ENCODE results near the gene WFS1. TPM values are rescaled to one million over a fixed set of nuclear protein-coding genes. Genes with fewer than 3 reads are reported as not detected.

Gene WFS1
- total and polyA plus RNA-seq, 2 of the 13 experiments (the other 11 are each of a cell fraction or from before 2014, with no cell fraction given): 39.1 to 42.2 TPM

- TF ChIP-seq ZNF513 (CRISPR knock-in tag; conservative IDR thresholded peaks at IDR 0.05): no peak
Observed at GRCh38 chr4:6319530-6320150, 50.0 kb downstream of the WFS1 start (continued).

- POLR2A ChIA-PET: interaction anchor here (1.0 to 2.1 kb wide), 4 partner anchors 11 to 51 kb away, joined by 3 to 16 read pairs (median 4); partner anchors contain the start of gene WFS1
- TF ChIP-seq ZNF709 (CRISPR knock-in tag; IDR thresholded peaks at IDR 0.05) (no peak), RELA (CRISPR knock-in tag; IDR thresholded peaks at IDR 0.05) (no peak), SP2 (CRISPR knock-in tag; IDR thresholded peaks at IDR 0.05) (no peak), HHEX (CRISPR knock-in tag; IDR thresholded peaks at IDR 0.05) (no peak), NPAS2 (CRISPR knock-in tag; IDR thresholded peaks at IDR 0.05; ENCODE audit: borderline replicate concordance) (no peak), RFX5 (IDR thresholded peaks at IDR 0.05; ENCODE audit: low read depth, low read length) (no peak), CEBPZ (IDR thresholded peaks at IDR 0.05; ENCODE audit: low read length) (no peak), ZNF766 (CRISPR knock-in tag; IDR thresholded peaks at IDR 0.05; ENCODE audit: borderline replicate concordance) (no peak), DMAP1 (CRISPR knock-in tag; IDR thresholded peaks at IDR 0.05) (no peak), RXRB (CRISPR knock-in tag; IDR thresholded peaks at IDR 0.05; ENCODE audit: borderline replicate concordance) (no peak), STAT6 (CRISPR knock-in tag; IDR thresholded peaks at IDR 0.05; ENCODE audit: borderline replicate concordance) (no peak), ZNF724P (CRISPR knock-in tag; IDR thresholded peaks at IDR 0.05; ENCODE audit: borderline replicate concordance) (no peak)
- 88% methylated on average over 6 of the region's 6 CpGs for WGBS (ENCODE audit: low lambda C conversion rate)
- H3K27me3 ChIP-seq (ENCODE audit: control insufficient read depth in 1 of 2, insufficient read depth in 2 of 2, low read length in 2 of 2): no peaks in the 10 kb centered on the region
- intact Hi-C loops (cut with micrococcal nuclease; ENCODE audit: unreplicated experiment): no loop called here
- CTCF ChIA-PET (ENCODE audit: low intra/inter-chr PET ratio, low total read pairs): no interaction called here
- peak overlapping the region in 2 of 3 experiments; percentile 37 to 70; a peak in 2 of 6 replicates for H3K4me3 ChIP-seq (replicated peaks in 1 of 3; ENCODE audit: insufficient read depth in 1 of 3, low read depth in 2 of 3, low read length in 3 of 3)
- peaks cover 83% of the 10 kb centered on the region for H3K4me1 ChIP-seq (ENCODE audit: insufficient read depth, low read length)
- in situ Hi-C loops (cut with HindIII; ENCODE audit: extremely low pct_ligation_motif_present, low pct_unique_long_range_greater_than_20kb): no loop called here
- FAIRE-seq (no peak), ATAC-seq (no peak), DNase-seq (ENCODE audit: low spot score) (no peak)
- peak overlapping the region; percentile 82 for H3K4me2 ChIP-seq (ENCODE audit: low read depth, low read length)
- H3K9ac ChIP-seq (ENCODE audit: insufficient read depth, low read depth, low read length): peak overlapping the region; percentile 41; the same call in 1 of the 2 replicates
- H3K36me3 ChIP-seq (replicated peaks in 1 of 2; ENCODE audit: control insufficient read depth in 1 of 2, insufficient read depth in 2 of 2, low read length in 2 of 2): no peaks in the 10 kb centered on the region
- peak overlapping the region; percentile 92 for H3K27ac ChIP-seq (ENCODE audit: extremely low read length, insufficient read depth, low read length)
- H4K20me1 ChIP-seq (ENCODE audit: insufficient read depth, low read length): no peaks in the 10 kb centered on the region
- no peak overlapping the region for H2AFZ ChIP-seq (ENCODE audit: low read length)
- BruUV-seq (replicated peaks): no TSS peak
- H3K79me2 ChIP-seq (ENCODE audit: insufficient read depth, low read length): peaks cover 16% of the 10 kb centered on the region
- no peaks in the 10 kb centered on the region for H3K9me3 ChIP-seq (ENCODE audit: low read length)
Observed at GRCh38 chr4:6320663-6321062, 51.0 kb downstream of the WFS1 start.
